CD4-positive, CD25-positive, alpha-beta regulatory T cell (primary cell): Measurements from ENCODE around the gene CCDC138. TPM values are rescaled to one million over a fixed set of nuclear protein-coding genes. Genes with fewer than 3 reads are reported as not detected.
A peak's percentile ranks its signal among the peaks of the same experiment; 100 is the strongest.

Source experiments
- ATAC-seq, 2 donors: fragments of 150-1000 bp; cut with Tn5 transposase; one replicate each; pipeline ENCODE4 v1.10.0; 2021; ENCODE audit warnings: low read depth in 2 of 2, moderate number of reproducible peaks in 2 of 2, moderate library complexity in 1 of 2
- DNase-seq, 3 donors: peaks; one replicate each; pipeline versions ENCODE4 v3.0.0 to v3.0.0-alpha.2; 2012 to 2022; ENCODE audit warnings: mixed read lengths in 1 of 3
- H3K27ac ChIP-seq: one replicate; pipeline ENCODE4 v1.7.0; 2013; ENCODE audit warnings: mild to moderate bottlenecking, low read length; ENCODE audit not compliant: insufficient read depth, poor library complexity, severe bottlenecking
- H3K27me3 ChIP-seq: one replicate; pipeline ENCODE4 v1.7.0; 2013; ENCODE audit warnings: low read length; ENCODE audit not compliant: control insufficient read depth, insufficient read depth
- H3K36me3 ChIP-seq: one replicate; pipeline ENCODE4 v1.7.0; 2013; ENCODE audit warnings: mild to moderate bottlenecking, low read length, moderate library complexity; ENCODE audit not compliant: control insufficient read depth, insufficient read depth
- H3K4me1 ChIP-seq: 2 replicates; pipeline ENCODE4 v1.7.0; 2013; ENCODE audit warnings: mild to moderate bottlenecking, low read length; ENCODE audit not compliant: insufficient read depth, control insufficient read depth, poor library complexity, severe bottlenecking
- H3K4me3 ChIP-seq: one replicate; pipeline ENCODE4 v1.7.0; 2013; ENCODE audit warnings: low read depth, mild to moderate bottlenecking, low read length, moderate library complexity
- H3K9me3 ChIP-seq, 2 experiments: 1 replicate in 1 of 2; 2 replicates in 1 of 2; pipeline ENCODE4 v1.7.0; 2013; ENCODE audit warnings: low read length in 2 of 2, mild to moderate bottlenecking in 1 of 2, moderate library complexity in 1 of 2; ENCODE audit not compliant: control insufficient read depth in 2 of 2
- H3K27ac Mint-ChIP-seq, 3 donors: one replicate each; pipeline ENCODE4 v1.8.0; 2020 to 2022; ENCODE audit warnings: mild to moderate bottlenecking in 3 of 3, mixed read lengths in 3 of 3, moderate library complexity in 2 of 3
- H3K27me3 Mint-ChIP-seq: one replicate; pipeline ENCODE4 v1.8.0; 2022; ENCODE audit warnings: mild to moderate bottlenecking, mixed read lengths
- H3K36me3 Mint-ChIP-seq: one replicate; pipeline ENCODE4 v1.8.0; 2020; ENCODE audit warnings: mixed read lengths
- H3K4me1 Mint-ChIP-seq, 4 donors: one replicate each; pipeline ENCODE4 v1.8.0; 2020 to 2022; ENCODE audit warnings: mixed read lengths in 4 of 4, mild to moderate bottlenecking in 1 of 4
- H3K4me3 Mint-ChIP-seq, 4 donors: one replicate each; pipeline ENCODE4 v1.8.0; 2020 to 2022; ENCODE audit warnings: mild to moderate bottlenecking in 4 of 4, mixed read lengths in 4 of 4, moderate library complexity in 3 of 4
- H3K9me3 Mint-ChIP-seq, 7 donors: one replicate each; pipeline ENCODE4 v1.8.0; 2020 to 2022; ENCODE audit warnings: mixed read lengths in 7 of 7, mild to moderate bottlenecking in 3 of 7, moderate library complexity in 2 of 7
- polyA plus RNA-seq, 4 donors: library from polyadenylated mRNA; unstranded; fragments of 300-500 nt; fragmentation: Illumina TruSeq; gene quantifications; one replicate each; pipeline ENCODE4 v1.2.3, GENCODE V29; 2021
- total RNA-seq: library from RNA; stranded (reverse); gene quantifications from one replicate; pipeline ENCODE4 v1.2.3, GENCODE V29; 2022

CCDC138 gene
- total and polyA plus RNA-seq, 5 donors from 2014 or later = 4.5 to 6.9 (median 5.0) TPM

- no peaks in the 10 kb centered on the region for H3K27me3 Mint-ChIP-seq
- H3K9me3 ChIP-seq = peaks cover 2 to 17% of the 10 kb centered on the region in 2 experiments
- H3K9me3 Mint-ChIP-seq = peaks cover 3 to 20% (median 9%) of the 10 kb centered on the region in 7 donors
- ATAC-seq = no peak
- H3K4me3 ChIP-seq = no peak overlapping the region
- H3K4me3 Mint-ChIP-seq = no peak overlapping the region
- H3K27me3 ChIP-seq = no peaks in the 10 kb centered on the region
- no peak overlapping the region for H3K27ac ChIP-seq
- no peak for DNase-seq
- peaks cover 51% of the 10 kb centered on the region for H3K36me3 Mint-ChIP-seq
- peaks cover 0 to 10% (median 7%) of the 10 kb centered on the region in 4 donors for H3K4me1 Mint-ChIP-seq
- no peak overlapping the region for H3K27ac Mint-ChIP-seq
- H3K36me3 ChIP-seq = peaks cover 8% of the 10 kb centered on the region
- H3K4me1 ChIP-seq = no peaks in the 10 kb centered on the region
These were observed 24.7 kb downstream of the CCDC138 start for GRCh38 chr2:108810993-108811957.

GRCh38 chr2:108813732-108814131 is 27.2 kb downstream of the CCDC138 start:
- no peaks in the 10 kb centered on the region for H3K27me3 Mint-ChIP-seq
- ATAC-seq (no peak), DNase-seq (no peak)
- Histone ChIP-seq H3K9me3 (peaks cover 2 to 17% of the 10 kb centered on the region in 2 experiments), H3K27ac (no peak overlapping the region), H3K4me1 (no peaks in the 10 kb centered on the region), H3K4me3 (no peak overlapping the region), H3K36me3 (peaks cover 16% of the 10 kb centered on the region), H3K27me3 (no peaks in the 10 kb centered on the region)
- H3K4me3 Mint-ChIP-seq = no peak overlapping the region
- H3K4me1 Mint-ChIP-seq = peaks cover 0 to 9% (median 4%) of the 10 kb centered on the region in 4 donors
- peaks cover 2 to 18% (median 9%) of the 10 kb centered on the region in 7 donors for H3K9me3 Mint-ChIP-seq
- no peak overlapping the region for H3K27ac Mint-ChIP-seq
- peaks cover 46% of the 10 kb centered on the region for H3K36me3 Mint-ChIP-seq

- Histone ChIP-seq H3K4me3 (no peak overlapping the region), H3K4me1 (no peaks in the 10 kb centered on the region), H3K36me3 (peaks cover 13% of the 10 kb centered on the region), H3K27ac (no peak overlapping the region), H3K27me3 (no peaks in the 10 kb centered on the region), H3K9me3 (peaks cover 5 to 8% of the 10 kb centered on the region in 2 experiments)
- Mint-ChIP-seq H3K9me3 (peaks cover 0 to 8% (median 0%) of the 10 kb centered on the region in 7 donors), H3K27me3 (no peaks in the 10 kb centered on the region), H3K36me3 (peaks cover 36% of the 10 kb centered on the region), H3K4me3 (no peak overlapping the region), H3K4me1 (no peaks in the 10 kb centered on the region), H3K27ac (no peak overlapping the region)
- ATAC-seq = no peak
- DNase-seq = no peak
These were observed 33.9 kb downstream of the CCDC138 start for GRCh38 chr2:108820482-108820881.

- H3K4me3 Mint-ChIP-seq = peak overlapping the region in 1 of 4 donors; percentile 61
- DNase-seq = no peak
- no peak overlapping the region for H3K4me3 ChIP-seq
- H3K27ac Mint-ChIP-seq = no peak overlapping the region
- H3K4me1 Mint-ChIP-seq = no peaks in the 10 kb centered on the region
- H3K4me1 ChIP-seq = no peaks in the 10 kb centered on the region
- no peak overlapping the region for H3K27ac ChIP-seq
- ATAC-seq = no peak
- H3K9me3 ChIP-seq = peaks cover 5 to 8% of the 10 kb centered on the region in 2 experiments
- peaks cover 4% of the 10 kb centered on the region for H3K36me3 ChIP-seq
- peaks cover 24% of the 10 kb centered on the region for H3K36me3 Mint-ChIP-seq
- H3K27me3 ChIP-seq = no peaks in the 10 kb centered on the region
- H3K9me3 Mint-ChIP-seq = peaks cover 0 to 8% (median 0%) of the 10 kb centered on the region in 7 donors
- no peaks in the 10 kb centered on the region for H3K27me3 Mint-ChIP-seq
These were observed 36.7 kb downstream of the CCDC138 start for GRCh38 chr2:108823286-108823685.

- no peaks in the 10 kb centered on the region for H3K4me1 ChIP-seq
- H3K36me3 ChIP-seq = no peaks in the 10 kb centered on the region
- DNase-seq = no peak
- peaks cover 18% of the 10 kb centered on the region for H3K36me3 Mint-ChIP-seq
- no peaks in the 10 kb centered on the region for H3K27me3 ChIP-seq
- H3K9me3 Mint-ChIP-seq = peaks cover 0 to 8% (median 0%) of the 10 kb centered on the region in 7 donors
- no peak overlapping the region for H3K4me3 Mint-ChIP-seq
- no peak overlapping the region for H3K4me3 ChIP-seq
- no peak overlapping the region for H3K27ac Mint-ChIP-seq
- H3K9me3 ChIP-seq = peaks cover 4 to 8% of the 10 kb centered on the region in 2 experiments
- no peak for ATAC-seq
- H3K27ac ChIP-seq = no peak overlapping the region
- no peaks in the 10 kb centered on the region for H3K27me3 Mint-ChIP-seq
- no peaks in the 10 kb centered on the region for H3K4me1 Mint-ChIP-seq
These were observed 37.9 kb downstream of the CCDC138 start for GRCh38 chr2:108824316-108825070.

GRCh38 chr2:108825254-108825653 is 38.7 kb downstream of the CCDC138 start:
- no peaks in the 10 kb centered on the region for H3K4me1 ChIP-seq
- H3K9me3 ChIP-seq = peaks cover 2% of the 10 kb centered on the region in 2 experiments
- H3K27ac ChIP-seq = no peak overlapping the region
- H3K36me3 ChIP-seq = no peaks in the 10 kb centered on the region
- H3K27me3 ChIP-seq = no peaks in the 10 kb centered on the region
- no peak overlapping the region for H3K4me3 Mint-ChIP-seq
- H3K27me3 Mint-ChIP-seq = no peaks in the 10 kb centered on the region
- H3K9me3 Mint-ChIP-seq = peaks cover 0 to under 1% (median 0%) of the 10 kb centered on the region in 7 donors
- no peak overlapping the region for H3K4me3 ChIP-seq
- DNase-seq = no peak
- H3K27ac Mint-ChIP-seq = no peak overlapping the region
- H3K36me3 Mint-ChIP-seq = peaks cover 10% of the 10 kb centered on the region
- no peaks in the 10 kb centered on the region for H3K4me1 Mint-ChIP-seq
- no peak for ATAC-seq

GRCh38 chr2:108825736-108826135 is 39.2 kb downstream of the CCDC138 start:
- DNase-seq (no peak), ATAC-seq (no peak)
- no peaks in the 10 kb centered on the region for H3K36me3 ChIP-seq
- H3K27ac ChIP-seq = no peak overlapping the region
- Mint-ChIP-seq H3K9me3 (no peaks in the 10 kb centered on the region), H3K4me1 (no peaks in the 10 kb centered on the region), H3K36me3 (peaks cover 7% of the 10 kb centered on the region), H3K27me3 (no peaks in the 10 kb centered on the region), H3K4me3 (no peak overlapping the region), H3K27ac (no peak overlapping the region)
- H3K27me3 ChIP-seq = no peaks in the 10 kb centered on the region
- no peak overlapping the region for H3K4me3 ChIP-seq
- H3K4me1 ChIP-seq = no peaks in the 10 kb centered on the region
- no peaks in the 10 kb centered on the region for H3K9me3 ChIP-seq
